Measurements from ENCODE around the gene GPLD1.

The GPLD1 gene

DNA sequence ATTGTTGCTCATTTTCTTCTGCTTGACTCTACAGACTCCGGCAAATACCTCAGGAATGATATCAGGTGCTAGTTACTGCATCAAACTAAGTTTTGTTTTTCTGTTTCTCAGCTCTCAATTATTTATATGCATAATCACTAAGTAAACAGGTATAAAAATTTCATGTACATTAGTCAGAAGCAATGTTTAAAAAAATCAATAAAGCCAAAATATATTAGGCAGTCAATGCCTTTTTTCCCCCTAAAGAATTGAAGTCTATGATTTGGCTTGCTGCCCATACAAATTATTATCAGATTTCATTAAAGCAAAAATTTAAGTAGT lies 107.2 kb downstream of the GPLD1 start:
- DNase-seq (ENCODE audit: low read depth): no peak

DNA sequence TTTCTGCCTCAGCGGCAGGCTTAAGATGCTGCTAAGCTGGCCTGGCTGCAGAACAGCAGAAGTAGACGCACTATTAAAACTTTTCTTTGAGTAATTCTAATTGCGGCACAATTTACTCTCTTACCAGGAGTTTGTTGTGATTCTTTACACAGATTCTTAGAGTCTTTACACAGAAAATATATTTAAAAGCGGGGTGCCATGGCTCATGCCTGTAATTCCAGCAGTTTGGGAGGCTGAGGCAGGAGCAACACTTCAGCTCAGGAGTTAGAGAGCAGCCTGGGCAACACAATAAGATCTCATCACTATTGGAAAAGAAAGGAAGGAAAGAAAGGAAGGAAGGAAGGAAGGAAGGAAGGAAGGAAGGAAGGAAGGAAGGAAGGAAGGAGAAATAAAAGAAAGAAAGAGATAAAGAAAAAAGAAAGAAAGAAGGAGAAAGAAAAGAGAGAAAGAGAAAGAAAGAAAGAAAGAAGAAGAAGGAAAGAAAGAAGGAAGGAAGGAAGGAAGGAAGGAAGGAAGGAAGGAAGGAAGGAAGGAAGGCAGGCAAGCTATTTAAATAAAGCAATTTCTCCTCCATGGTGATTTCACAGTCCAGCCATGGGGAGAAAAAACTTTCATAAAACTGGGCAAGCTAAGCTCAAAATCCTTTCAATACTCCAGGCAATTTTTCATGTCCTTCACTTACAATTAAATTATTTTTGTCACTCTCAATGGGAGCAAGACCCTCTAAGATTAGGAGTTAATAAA lies 107.7 kb downstream of the GPLD1 start:
- DNase-seq (ENCODE audit: low read depth): no peak

DNA sequence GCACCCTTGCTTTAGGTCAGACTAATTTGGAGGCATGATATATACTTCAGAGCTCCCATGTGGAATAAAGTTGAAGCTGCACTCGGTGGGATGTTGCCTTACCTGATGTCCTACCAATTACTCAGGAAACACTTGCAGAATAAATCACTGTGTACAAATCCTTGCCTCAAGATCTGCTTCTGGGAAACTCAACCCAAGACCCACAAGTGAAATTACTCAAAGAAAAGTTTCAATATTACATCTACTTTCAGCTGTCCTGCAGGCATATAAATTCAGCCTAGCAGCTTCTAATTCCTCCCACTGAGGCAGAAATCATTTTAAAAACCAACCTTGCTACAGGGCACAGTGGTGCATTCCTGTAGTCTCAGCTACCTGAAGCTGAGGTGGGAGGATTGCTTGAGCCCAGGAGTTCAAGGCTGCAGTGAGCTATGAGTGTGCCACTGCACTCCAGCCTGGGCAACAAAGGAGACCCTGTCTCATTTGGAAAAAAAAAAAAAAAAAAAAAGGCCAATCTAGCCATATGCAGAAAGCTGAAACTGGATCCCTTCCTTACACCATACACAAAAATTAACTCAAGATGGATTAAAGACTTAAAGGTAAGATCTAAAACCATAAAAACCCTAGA lies 110.8 kb downstream of the GPLD1 start:
- DNase-seq (ENCODE audit: low read depth): no peak

Measured in stimulated activated CD8-positive, alpha-beta memory T cell treated with anti-CD3 and anti-CD28 coated beads, Interleukin-4, amount 100 ng/mL, for 24 hours (primary cell).